HTERT RPE-1 (cell line): ENCODE measurements around the gene MVP.

ENCODE experiments used
- in situ Hi-C: fragments of 300-500 bp; cut with MboI; formaldehyde crosslinking; loops from 4 replicates; pipeline ENCODE4 v1.14.3; 2020; ENCODE audit warnings: low sequenced_read_pairs

Gene MVP

DNA sequence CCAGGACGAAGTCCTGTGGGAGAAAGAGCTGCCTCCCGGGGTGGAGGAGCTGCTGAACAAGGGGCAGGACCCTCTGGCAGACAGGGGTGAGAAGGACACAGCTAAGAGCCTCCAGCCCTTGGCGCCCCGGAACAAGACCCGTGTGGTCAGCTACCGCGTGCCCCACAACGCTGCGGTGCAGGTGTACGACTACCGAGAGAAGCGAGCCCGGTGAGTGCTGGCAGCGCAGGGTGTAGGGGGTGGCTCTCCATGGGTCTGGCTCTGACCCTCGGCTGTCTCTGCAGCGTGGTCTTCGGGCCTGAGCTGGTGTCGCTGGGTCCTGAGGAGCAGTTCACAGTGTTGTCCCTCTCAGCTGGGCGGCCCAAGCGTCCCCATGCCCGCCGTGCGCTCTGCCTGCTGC, 21.4 kb downstream of the MVP start:
- in situ Hi-C loops, result no loop called here

- in situ Hi-C loops, result no loop called here
Measured at GRCh38 chr16:29842732-29843346, 22.6 kb downstream of the MVP start.

DNA sequence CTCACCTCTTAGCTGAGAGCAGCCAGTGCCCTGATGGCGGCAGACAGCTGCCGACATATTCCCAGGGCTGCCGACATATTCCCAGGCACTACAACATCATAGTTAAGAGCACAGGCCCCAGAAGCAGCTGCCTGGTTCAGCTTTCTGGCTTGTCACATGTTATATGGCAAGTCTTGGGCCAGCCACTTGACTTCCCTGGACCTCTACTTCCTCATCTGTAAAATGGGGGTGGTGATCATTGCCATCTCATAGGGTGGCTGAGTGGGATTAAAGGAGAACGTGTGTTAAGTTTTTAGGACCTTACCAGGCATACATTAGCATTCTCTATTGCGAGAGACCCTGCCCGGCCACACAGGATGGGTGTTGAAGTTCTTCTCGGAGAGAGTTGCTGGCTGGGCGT, 23.7 kb downstream of the MVP start:
- in situ Hi-C loops, result no loop called here

DNA sequence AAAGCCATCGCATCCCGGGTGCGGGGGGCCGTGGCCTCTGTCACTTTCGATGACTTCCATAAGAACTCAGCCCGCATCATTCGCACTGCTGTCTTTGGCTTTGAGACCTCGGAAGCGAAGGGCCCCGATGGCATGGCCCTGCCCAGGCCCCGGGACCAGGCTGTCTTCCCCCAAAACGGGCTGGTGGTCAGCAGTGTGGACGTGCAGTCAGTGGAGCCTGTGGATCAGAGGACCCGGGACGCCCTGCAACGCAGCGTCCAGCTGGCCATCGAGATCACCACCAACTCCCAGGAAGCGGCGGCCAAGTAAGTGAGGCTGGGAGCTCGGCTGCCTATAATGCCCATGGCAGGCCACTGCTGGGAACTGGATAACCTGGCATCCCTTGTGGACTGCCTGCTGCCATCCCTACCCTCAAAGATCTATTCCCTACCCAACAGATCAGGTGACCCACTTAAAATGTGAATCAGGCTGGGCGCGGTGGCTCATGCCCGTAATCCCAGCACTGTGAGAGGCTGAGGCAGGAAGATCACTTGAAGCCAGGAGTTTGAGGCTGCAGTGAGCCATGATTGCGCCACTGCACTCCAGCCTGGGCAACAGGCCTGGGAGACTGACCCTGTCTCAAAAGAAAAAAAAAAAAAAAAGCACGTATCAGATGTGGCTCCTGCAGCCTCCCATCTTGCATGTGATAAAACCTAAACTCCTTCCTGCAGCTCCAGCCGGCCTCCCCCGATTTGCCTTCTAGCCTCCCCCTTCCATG, 24.5 kb downstream of the MVP start:
- in situ Hi-C loops, result no loop called here

- in situ Hi-C loops, result no loop called here
Measured at GRCh38 chr16:29845656-29846055, 25.4 kb downstream of the MVP start.

DNA sequence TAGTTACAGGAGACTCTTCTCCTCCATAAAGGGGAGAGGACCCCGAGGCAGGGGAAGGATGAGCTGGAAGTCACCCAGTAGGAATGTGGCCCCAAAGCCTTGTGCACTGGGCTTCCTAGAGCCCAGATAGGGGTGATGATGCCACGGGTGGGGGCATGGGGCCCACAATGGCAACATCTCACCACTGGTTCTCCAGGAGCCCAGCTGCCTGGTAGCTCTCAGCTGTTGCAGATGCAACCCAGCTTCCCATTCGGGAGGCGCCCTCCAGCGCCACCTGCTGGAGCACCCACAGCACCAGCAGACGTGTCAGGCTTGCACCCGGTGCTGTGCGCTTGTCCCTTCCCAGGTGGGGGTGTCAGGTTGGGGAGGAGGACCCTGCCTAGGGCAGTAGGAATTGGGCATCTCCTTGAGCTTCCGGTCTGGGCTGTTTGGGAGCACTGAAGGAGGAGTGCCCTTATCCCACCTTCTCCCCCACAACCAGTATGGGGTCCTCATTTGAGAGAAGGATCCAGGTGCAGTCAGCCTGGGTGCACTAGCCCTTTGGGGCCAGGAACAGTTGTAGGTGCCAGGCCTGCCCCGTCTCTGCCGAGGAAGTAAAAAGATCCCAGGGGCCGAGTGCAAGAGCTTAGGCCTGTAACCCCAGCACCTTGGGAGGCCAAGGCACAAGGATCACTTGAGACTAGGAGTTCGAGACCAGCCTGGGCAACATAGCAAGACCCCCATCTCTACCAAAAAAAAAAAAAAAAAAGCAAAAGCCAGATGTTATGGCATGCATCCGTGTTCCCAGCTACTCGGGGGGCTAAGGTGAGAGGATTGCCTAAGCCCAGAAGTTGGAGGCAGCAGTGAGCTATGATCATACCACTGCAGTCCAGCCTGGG, 28.4 kb downstream of the MVP start:
- in situ Hi-C loops, result no loop called here

DNA sequence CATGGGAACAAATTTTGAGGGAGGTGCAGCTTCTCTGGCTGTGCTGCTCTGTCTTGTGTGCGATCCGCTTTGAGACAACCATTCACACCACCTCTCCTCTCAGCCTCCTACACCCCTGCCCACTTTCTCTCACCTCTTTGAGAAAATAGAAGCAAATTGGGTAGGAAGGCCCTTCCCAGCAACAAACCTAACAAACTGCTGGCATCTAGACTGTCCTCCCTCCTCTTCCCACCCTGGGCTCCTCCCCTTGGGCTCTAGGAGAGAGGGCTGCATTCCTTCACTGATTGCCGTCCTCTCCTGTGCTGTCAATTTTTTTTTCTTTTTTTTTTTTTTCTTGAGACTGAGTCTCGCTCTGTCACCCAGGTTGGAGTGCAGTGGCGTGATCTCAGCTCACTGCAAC, 29.2 kb downstream of the MVP start:
- in situ Hi-C loops, result no loop called here

DNA sequence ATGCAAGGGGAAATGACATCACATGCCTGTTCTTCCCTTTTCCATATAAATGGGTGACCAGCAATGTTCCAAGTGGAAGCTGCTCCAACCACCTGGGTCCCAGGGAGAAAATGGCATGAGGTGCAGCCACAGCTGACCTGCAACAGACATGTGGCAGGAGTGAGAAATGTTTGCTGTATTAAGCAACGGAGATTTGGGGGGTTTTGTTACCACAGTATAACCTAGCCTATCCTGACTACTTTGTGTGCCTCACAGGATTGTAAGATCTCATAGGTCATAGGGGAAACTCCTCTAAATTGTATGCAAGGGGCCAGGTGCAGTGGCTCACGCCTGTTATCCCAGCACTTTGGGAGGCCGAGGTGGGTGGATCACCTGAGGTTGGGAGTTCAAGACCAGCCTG, 30.7 kb downstream of the MVP start:
- in situ Hi-C loops, result no loop called here

DNA sequence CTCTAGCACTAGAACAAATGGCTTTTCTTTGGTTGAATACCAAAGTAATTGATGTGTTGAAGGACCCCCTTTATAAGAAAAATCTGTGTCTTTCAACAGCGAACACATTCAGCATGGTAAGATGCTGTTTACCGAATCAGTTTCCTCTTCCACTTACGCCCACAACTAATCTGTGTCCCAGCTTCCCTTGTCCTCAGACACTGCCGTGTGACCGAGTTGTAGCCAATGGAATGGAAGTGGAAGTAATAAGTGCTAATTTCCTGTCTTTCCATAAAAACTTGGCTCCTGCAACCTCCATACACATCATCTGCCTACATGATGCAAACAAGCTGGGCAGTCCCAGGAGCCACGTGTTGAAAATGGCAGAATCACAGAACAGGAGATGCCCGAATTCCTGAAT, 32.4 kb downstream of the MVP start:
- in situ Hi-C loops, result no loop called here

GRCh38 chr16:29854520-29855100, 34.3 kb downstream of the MVP start:
- in situ Hi-C loops, result no loop called here

GRCh38 chr16:29857133-29857760, 37.0 kb downstream of the MVP start:
- in situ Hi-C loops, result no loop called here

DNA sequence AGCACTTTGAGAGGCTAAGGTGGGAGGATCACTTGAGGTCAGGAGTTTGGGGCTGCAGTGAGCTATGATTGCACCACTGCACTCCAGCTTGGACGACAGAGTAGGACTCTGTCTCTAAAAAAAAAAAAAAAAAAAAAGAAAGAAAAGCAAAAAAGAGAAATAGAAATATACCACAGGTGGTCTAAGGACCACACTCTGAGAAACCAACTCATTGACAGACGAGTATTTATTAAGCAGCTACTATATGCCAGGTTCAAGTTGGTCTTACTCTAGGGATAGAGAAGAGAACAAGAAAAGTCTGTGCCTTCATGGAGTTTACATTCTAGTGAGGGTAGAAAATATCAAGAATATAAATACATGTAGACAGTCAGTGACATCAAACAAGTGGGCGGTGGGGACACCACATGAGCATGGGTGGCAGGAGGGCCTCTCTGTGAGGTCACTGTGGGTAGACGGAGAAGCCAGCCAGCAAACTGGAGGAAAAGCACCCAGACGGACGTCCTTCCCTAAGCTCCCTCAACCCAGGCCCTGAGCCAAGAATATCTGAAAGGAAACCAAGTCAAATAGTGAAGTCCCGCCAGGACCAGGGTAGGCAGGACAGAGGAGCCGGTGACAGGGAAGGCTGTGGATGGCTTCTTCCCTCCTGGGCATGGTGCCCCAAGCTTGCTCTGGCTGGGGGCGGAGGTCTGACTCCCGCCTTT, 38.0 kb downstream of the MVP start:
- in situ Hi-C loops, result no loop called here

GRCh38 chr16:29858974-29859373, 38.7 kb downstream of the MVP start:
- in situ Hi-C loops, result no loop called here

DNA sequence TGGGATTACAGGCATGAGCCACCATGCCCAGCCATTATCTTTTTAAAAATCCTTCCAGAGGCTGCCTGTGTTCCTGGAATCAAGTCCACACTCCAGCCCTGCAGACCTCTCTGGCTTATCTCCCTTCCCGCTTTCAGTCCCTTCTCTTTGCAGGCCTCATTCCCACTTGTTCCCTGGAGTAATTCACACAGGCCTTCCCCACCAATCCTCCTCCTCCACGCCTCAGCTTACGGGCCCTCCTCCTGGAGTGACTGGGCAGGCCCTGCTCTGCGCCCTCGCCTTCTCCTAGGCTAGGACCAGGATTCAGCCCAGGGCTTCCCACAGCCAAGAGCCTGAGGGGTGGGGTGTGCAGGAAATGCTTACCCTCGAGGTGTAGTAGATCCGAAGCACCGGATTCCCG, 40.0 kb downstream of the MVP start:
- in situ Hi-C loops, result no loop called here

- in situ Hi-C loops, result no loop called here
Measured at GRCh38 chr16:29862383-29862883, 42.2 kb downstream of the MVP start.

DNA sequence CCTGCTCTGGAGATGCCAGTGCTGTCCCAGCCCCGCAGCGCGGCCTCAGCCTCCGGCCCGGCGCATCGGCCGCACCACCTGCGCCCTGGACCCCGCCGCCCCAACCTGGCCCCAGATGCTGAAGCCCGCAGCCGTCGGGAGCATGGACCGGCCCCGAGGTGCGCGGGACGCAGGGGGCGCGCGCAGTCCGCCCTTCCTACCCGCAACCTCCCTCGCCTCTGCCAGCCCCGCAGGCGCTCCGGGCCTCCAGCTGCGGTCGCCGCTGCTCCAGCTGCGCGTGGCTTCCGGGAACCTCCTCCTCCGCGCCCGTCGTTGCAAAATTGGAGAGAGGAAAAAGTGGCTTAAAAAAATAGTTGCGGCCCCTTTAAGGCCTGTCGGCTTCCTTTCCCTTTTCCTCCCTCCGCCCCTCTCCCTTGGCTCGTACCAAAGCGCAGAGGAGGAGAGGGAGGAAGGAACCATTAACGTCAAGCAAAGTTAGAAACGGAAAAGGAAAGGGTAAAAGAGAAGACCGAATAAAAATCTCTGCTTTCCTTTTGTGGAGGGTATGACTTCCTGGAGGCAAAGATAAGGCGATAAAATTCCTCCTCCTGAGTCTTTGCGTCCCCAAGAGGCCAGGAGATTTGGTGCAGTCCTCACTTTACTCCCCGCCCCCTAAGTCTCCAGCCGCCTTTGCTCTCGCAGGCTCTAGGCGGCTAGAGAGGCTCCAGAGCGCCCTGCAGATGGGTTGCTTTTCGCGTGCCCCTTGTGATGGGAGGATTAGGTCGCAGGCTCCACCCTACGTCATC, 42.8 kb downstream of the MVP start, which contains the start of gene CDIPT:
Gene CDIPT, minus strand, starts transcription at position 343 of the 785 bp plus-strand sequence. CDS start 369 bp downstream, outside the sequence.
- in situ Hi-C loops, result no loop called here

- in situ Hi-C loops, result no loop called here
Measured at GRCh38 chr16:29863669-29863984, 43.4 kb downstream of the MVP start.

GRCh38 chr16:29864205-29864604, 43.9 kb downstream of the MVP start:
- in situ Hi-C loops, result no loop called here

- in situ Hi-C loops, result no loop called here
Measured at GRCh38 chr16:29868396-29869009, 48.2 kb downstream of the MVP start.
